Gastrocnemius medialis (tissue), 4 donors: ENCODE results near the gene CENPP.

ENCODE experiments used
- POLR2A ChIP-seq, 2 donors: fragments of 450-650 bp; IDR thresholded peaks; one replicate each; pipeline ENCODE4 v1.6.1; 2017; ENCODE audit warnings: antibody characterized with exemption in 2 of 2, mild to moderate bottlenecking in 2 of 2, moderate library complexity in 2 of 2
- TF ChIP-seq, protein P1 (sequence below), 5 experiments: fragments of 450-650 bp in 3 of 5; fragments of 200-600 bp in 2 of 5; sonication (generic) in 2 of 5; IDR thresholded peaks in 4 of 5; conservative IDR thresholded peaks in 1 of 5; 1 replicate in 4 of 5; 2 replicates in 1 of 5; pipeline ENCODE4 v1.5.1; 2016 to 2019; ENCODE audit warnings: antibody characterized with exemption in 5 of 5, mild to moderate bottlenecking in 3 of 5, moderate library complexity in 3 of 5

DNA sequence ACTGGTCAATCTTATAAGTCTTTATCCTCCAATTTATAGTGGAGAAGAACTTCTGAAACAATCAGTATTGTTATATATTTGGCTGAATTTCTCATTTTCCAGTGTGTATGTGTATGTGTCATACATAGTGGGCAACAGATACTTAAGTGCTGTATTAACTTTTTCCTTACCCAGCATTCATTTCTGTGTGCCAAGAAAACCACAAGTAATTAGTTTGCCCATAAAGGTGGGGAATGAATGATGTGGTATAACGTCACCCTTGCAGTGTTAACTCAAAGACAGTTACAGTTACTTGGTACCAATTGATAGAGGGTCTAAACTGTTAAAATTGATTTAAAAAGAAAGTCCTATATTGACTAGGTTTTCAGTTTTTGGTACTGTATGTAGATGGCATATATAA lies 76.6 kb downstream of the CENPP start:
- TF ChIP-seq POLR2A (IDR thresholded peaks at IDR 0.05), result no peak
- TF ChIP-seq, protein P1, sequence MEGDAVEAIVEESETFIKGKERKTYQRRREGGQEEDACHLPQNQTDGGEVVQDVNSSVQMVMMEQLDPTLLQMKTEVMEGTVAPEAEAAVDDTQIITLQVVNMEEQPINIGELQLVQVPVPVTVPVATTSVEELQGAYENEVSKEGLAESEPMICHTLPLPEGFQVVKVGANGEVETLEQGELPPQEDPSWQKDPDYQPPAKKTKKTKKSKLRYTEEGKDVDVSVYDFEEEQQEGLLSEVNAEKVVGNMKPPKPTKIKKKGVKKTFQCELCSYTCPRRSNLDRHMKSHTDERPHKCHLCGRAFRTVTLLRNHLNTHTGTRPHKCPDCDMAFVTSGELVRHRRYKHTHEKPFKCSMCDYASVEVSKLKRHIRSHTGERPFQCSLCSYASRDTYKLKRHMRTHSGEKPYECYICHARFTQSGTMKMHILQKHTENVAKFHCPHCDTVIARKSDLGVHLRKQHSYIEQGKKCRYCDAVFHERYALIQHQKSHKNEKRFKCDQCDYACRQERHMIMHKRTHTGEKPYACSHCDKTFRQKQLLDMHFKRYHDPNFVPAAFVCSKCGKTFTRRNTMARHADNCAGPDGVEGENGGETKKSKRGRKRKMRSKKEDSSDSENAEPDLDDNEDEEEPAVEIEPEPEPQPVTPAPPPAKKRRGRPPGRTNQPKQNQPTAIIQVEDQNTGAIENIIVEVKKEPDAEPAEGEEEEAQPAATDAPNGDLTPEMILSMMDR (IDR thresholded peaks at IDR 0.05 in 4 of 5, conservative IDR thresholded peaks at IDR 0.05 in 1 of 5), result no peak
